GM12878 (cell line): Measurements from ENCODE around the gene C20orf96. TPM values are rescaled to one million over a fixed set of nuclear protein-coding genes. Genes with fewer than 3 reads are reported as not detected.

Experiments used
- ATF3 ChIP-seq: IDR thresholded peaks from 2 replicates; pipeline ENCODE4 v1.6.1; 2011; ENCODE audit warnings: low read depth, mild to moderate bottlenecking, low read length, moderate library complexity, borderline replicate concordance; ENCODE audit errors: extremely low read depth
- CBX3 ChIP-seq: fragments of 200-600 bp; sonication (generic); IDR thresholded peaks from 2 replicates; pipeline ENCODE4 v1.6.1; 2016; ENCODE audit warnings: low read depth, borderline replicate concordance
- CEBPZ ChIP-seq: fragments of 150-350 bp; IDR thresholded peaks from 2 replicates; pipeline ENCODE4 v1.6.1; 2016; ENCODE audit warnings: low read depth, low read length
- DPF2 ChIP-seq: fragments of 450-650 bp; IDR thresholded peaks from 2 replicates; pipeline ENCODE4 v1.6.1; 2017; ENCODE audit warnings: mild to moderate bottlenecking
- FOS ChIP-seq: IDR thresholded peaks from 3 replicates; pipeline ENCODE4 v1.6.1; 2011; ENCODE audit warnings: borderline replicate concordance; ENCODE audit not compliant: insufficient read length; ENCODE audit errors: extremely low read depth
- KLF5 ChIP-seq: fragments of 450-650 bp; IDR thresholded peaks from 2 replicates; pipeline ENCODE4 v1.6.1; 2014; ENCODE audit warnings: mild to moderate bottlenecking; ENCODE audit not compliant: partially characterized antibody
- MYC ChIP-seq: IDR thresholded peaks from 2 replicates; pipeline ENCODE4 v1.6.1; 2011; ENCODE audit warnings: mild to moderate bottlenecking, low read length, moderate library complexity, inconsistent platforms; ENCODE audit not compliant: insufficient read depth, insufficient replicate concordance, insufficient read length, severe bottlenecking
- NR2C2 ChIP-seq: IDR thresholded peaks from 2 replicates; pipeline ENCODE4 v1.6.1; 2011; ENCODE audit warnings: borderline replicate concordance, low read depth; ENCODE audit not compliant: control insufficient read depth, insufficient read length
- SIN3A ChIP-seq: IDR thresholded peaks from 2 replicates; pipeline ENCODE4 v1.6.1; 2012; ENCODE audit warnings: low read depth, low read length, improper control_type of control experiment
- SKIL ChIP-seq: fragments of 450-650 bp; IDR thresholded peaks from 2 replicates; pipeline ENCODE4 v1.6.1; 2017; ENCODE audit warnings: mild to moderate bottlenecking, low read depth, inconsistent platforms; ENCODE audit not compliant: poor library complexity, severe bottlenecking
- SPI1 ChIP-seq: IDR thresholded peaks from 2 replicates; pipeline ENCODE4 v1.6.1; 2011; ENCODE audit warnings: low read depth, mild to moderate bottlenecking, low read length, moderate library complexity, borderline replicate concordance; ENCODE audit not compliant: insufficient read depth
- SREBF2 ChIP-seq: IDR thresholded peaks from 2 replicates; pipeline ENCODE4 v1.6.1; 2012; ENCODE audit warnings: mild to moderate bottlenecking, low read length
- STAT3 ChIP-seq: IDR thresholded peaks from 2 replicates; pipeline ENCODE4 v1.6.1; 2011; ENCODE audit warnings: low read depth, low read length, improper control_type of control experiment
- ZNF24 ChIP-seq: fragments of 450-650 bp; IDR thresholded peaks from 2 replicates; pipeline ENCODE4 v1.6.1; 2017; ENCODE audit warnings: antibody characterized with exemption, mild to moderate bottlenecking
- ZNF274 ChIP-seq: IDR thresholded peaks from one replicate; pipeline ENCODE4 v1.8.0; 2011; ENCODE audit not compliant: insufficient read length, insufficient read depth
- polyA plus RNA-seq, 11 experiments: library from polyadenylated mRNA; depleted of rRNA in 4 of 11; unstranded in 6 of 11; stranded (reverse) in 5 of 11; fragments of >200 nt; fragmentation: Nextera tagmentation in 4 of 11; fragmentation: Illumina TruSeq in 1 of 11; extraction: Ambion mirVana in 4 of 11; extraction: Trizol in 1 of 11; gene quantifications; 1 replicate in 1 of 11; 2 replicates in 10 of 11; pipeline versions ENCODE4 v1.2.1 to v1.2.3, GENCODE V29; 2011 to 2016; ENCODE audit warnings: inconsistent platforms in 2 of 11, missing spikeins in 2 of 11, low read depth in 1 of 11
- total RNA-seq, 4 experiments: library from RNA; depleted of rRNA in 3 of 4; stranded (reverse); fragments of >200 nt in 3 of 4; fragmentation: Illumina TruSeq in 1 of 4; extraction: Trizol in 1 of 4; gene quantifications; 2 replicates each; pipeline versions ENCODE4 v1.2.1 to v1.2.3, GENCODE V29; 2013 to 2021
- TF ChIP-seq, protein P1 (sequence below): fragments of 450-650 bp; conservative IDR thresholded peaks from 2 replicates; pipeline ENCODE4 v1.6.1; 2017; ENCODE audit warnings: mild to moderate bottlenecking, moderate library complexity
- TF ChIP-seq, protein P2 (sequence below): fragments of 450-650 bp; IDR thresholded peaks from 2 replicates; pipeline ENCODE4 v1.6.1; 2018; ENCODE audit warnings: mild to moderate bottlenecking, low read depth, moderate library complexity; ENCODE audit not compliant: partially characterized antibody

The C20orf96 gene
- total and polyA plus RNA-seq, 10 of the 15 experiments (the other 5 are each of a cell fraction or from before 2014, with no cell fraction given) = 1.4 to 8.6 (median 5.9) TPM

GRCh38 chr20:325045-325888, 34.7 kb upstream of the C20orf96 start, which contains the start of gene SOX12 (continued):
- TF ChIP-seq SKIL (no peak), SREBF2 (no peak), SPI1 (no peak), FOS (no peak), ZNF274 (no peak), ZNF24 (no peak), NR2C2 (no peak), SIN3A (0 out of 2 replicates have a peak, but pooled peaks have one; percentile 48), DPF2 (peak; percentile 65; the same call in 1 of the 2 replicates), CEBPZ (no peak), ATF3 (no peak), KLF5 (peak; percentile 61), STAT3 (no peak), MYC (no peak), CBX3 (no peak)
- TF ChIP-seq, protein P1, sequence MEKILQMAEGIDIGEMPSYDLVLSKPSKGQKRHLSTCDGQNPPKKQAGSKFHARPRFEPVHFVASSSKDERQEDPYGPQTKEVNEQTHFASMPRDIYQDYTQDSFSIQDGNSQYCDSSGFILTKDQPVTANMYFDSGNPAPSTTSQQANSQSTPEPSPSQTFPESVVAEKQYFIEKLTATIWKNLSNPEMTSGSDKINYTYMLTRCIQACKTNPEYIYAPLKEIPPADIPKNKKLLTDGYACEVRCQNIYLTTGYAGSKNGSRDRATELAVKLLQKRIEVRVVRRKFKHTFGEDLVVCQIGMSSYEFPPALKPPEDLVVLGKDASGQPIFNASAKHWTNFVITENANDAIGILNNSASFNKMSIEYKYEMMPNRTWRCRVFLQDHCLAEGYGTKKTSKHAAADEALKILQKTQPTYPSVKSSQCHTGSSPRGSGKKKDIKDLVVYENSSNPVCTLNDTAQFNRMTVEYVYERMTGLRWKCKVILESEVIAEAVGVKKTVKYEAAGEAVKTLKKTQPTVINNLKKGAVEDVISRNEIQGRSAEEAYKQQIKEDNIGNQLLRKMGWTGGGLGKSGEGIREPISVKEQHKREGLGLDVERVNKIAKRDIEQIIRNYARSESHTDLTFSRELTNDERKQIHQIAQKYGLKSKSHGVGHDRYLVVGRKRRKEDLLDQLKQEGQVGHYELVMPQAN = no peak; the same call in 1 of the 2 replicates
- TF ChIP-seq, protein P2, sequence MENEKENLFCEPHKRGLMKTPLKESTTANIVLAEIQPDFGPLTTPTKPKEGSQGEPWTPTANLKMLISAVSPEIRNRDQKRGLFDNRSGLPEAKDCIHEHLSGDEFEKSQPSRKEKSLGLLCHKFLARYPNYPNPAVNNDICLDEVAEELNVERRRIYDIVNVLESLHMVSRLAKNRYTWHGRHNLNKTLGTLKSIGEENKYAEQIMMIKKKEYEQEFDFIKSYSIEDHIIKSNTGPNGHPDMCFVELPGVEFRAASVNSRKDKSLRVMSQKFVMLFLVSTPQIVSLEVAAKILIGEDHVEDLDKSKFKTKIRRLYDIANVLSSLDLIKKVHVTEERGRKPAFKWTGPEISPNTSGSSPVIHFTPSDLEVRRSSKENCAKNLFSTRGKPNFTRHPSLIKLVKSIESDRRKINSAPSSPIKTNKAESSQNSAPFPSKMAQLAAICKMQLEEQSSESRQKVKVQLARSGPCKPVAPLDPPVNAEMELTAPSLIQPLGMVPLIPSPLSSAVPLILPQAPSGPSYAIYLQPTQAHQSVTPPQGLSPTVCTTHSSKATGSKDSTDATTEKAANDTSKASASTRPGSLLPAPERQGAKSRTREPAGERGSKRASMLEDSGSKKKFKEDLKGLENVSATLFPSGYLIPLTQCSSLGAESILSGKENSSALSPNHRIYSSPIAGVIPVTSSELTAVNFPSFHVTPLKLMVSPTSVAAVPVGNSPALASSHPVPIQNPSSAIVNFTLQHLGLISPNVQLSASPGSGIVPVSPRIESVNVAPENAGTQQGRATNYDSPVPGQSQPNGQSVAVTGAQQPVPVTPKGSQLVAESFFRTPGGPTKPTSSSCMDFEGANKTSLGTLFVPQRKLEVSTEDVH = no peak
